ENCODE results near the gene ADAMTSL5.

The ADAMTSL5 gene

GRCh38 chr19:1524287-1524971 is 11.6 kb upstream of the ADAMTSL5 start:
- Histone ChIP-seq H3K4me3 (no peak overlapping the region), H3K27ac (no peak overlapping the region), H3K9me3 (no peaks in the 10 kb centered on the region), H3K27me3 (peaks cover 0 to 81% of the 10 kb centered on the region in 2 donors), H3K36me3 (no peaks in the 10 kb centered on the region), H3K4me1 (peaks cover 0 to 9% (median 7%) of the 10 kb centered on the region in 4 donors)
- intact Hi-C loops (cut with DNase I; ENCODE audit: low total_unique reads): no loop called here
- no peak for DNase-seq
- no peak for TF ChIP-seq CTCF (IDR thresholded peaks at IDR 0.05)

GRCh38 chr19:1523412-1524286 is 10.8 kb upstream of the ADAMTSL5 start, which contains the start of gene PLK5:
Gene PLK5 (plus strand): TSS chr19:1524077. CDS start chr19:1526997, 2,920 bp downstream.
- no peaks in the 10 kb centered on the region for H3K36me3 ChIP-seq
- H3K9me3 ChIP-seq: no peaks in the 10 kb centered on the region
- no peak for DNase-seq
- H3K27me3 ChIP-seq: peaks cover 0 to 78% of the 10 kb centered on the region in 2 donors
- no peak for TF ChIP-seq CTCF (IDR thresholded peaks at IDR 0.05)
- H3K4me1 ChIP-seq: peaks cover 0 to 9% (median 7%) of the 10 kb centered on the region in 4 donors
- H3K4me3 ChIP-seq: no peak within 1 kb of the TSS
- H3K27ac ChIP-seq: no peak within 1 kb of the TSS
- intact Hi-C loops (cut with DNase I; ENCODE audit: low total_unique reads): no loop called here

- no peak for TF ChIP-seq CTCF (IDR thresholded peaks at IDR 0.05)
- DNase-seq: no peak
- Histone ChIP-seq H3K27me3 (peaks cover 0 to 77% of the 10 kb centered on the region in 2 donors), H3K27ac (no peak overlapping the region), H3K9me3 (no peaks in the 10 kb centered on the region), H3K4me1 (peaks cover 0 to 9% (median 7%) of the 10 kb centered on the region in 4 donors), H3K36me3 (no peaks in the 10 kb centered on the region), H3K4me3 (no peak overlapping the region)
- intact Hi-C loops (cut with DNase I; ENCODE audit: low total_unique reads): no loop called here
Observed at GRCh38 chr19:1522838-1523237, 10.0 kb upstream of the ADAMTSL5 start.

GRCh38 chr19:1522061-1522460 is 9.2 kb upstream of the ADAMTSL5 start:
- Histone ChIP-seq H3K4me1 (peaks cover 0 to 9% (median 7%) of the 10 kb centered on the region in 4 donors), H3K36me3 (no peaks in the 10 kb centered on the region), H3K27ac (no peak overlapping the region), H3K27me3 (peaks cover 0 to 69% of the 10 kb centered on the region in 2 donors), H3K9me3 (no peaks in the 10 kb centered on the region), H3K4me3 (no peak overlapping the region)
- TF ChIP-seq CTCF (IDR thresholded peaks at IDR 0.05): no peak
- intact Hi-C loops (cut with DNase I; ENCODE audit: low total_unique reads): no loop called here
- DNase-seq: no peak

- Histone ChIP-seq H3K27me3 (peaks cover 0 to 65% of the 10 kb centered on the region in 2 donors), H3K9me3 (no peaks in the 10 kb centered on the region), H3K4me1 (peaks cover 0 to 9% (median 7%) of the 10 kb centered on the region in 4 donors), H3K36me3 (no peaks in the 10 kb centered on the region), H3K27ac (no peak overlapping the region), H3K4me3 (no peak overlapping the region)
- TF ChIP-seq CTCF (IDR thresholded peaks at IDR 0.05): no peak
- intact Hi-C loops (cut with DNase I; ENCODE audit: low total_unique reads): no loop called here
- DNase-seq: no peak
Observed at GRCh38 chr19:1521636-1522035, 8.8 kb upstream of the ADAMTSL5 start.
